Measurements from ENCODE around the gene PIGBOS1.
"Not testable (repeated sequence)": the region's sequence is repeated elsewhere in the genome, so short reads cannot be mapped to it uniquely, and the experiment has no call there.

Gene PIGBOS1

GRCh38 chr15:55290528-55291057 lies 28.3 kb downstream of the PIGBOS1 start:
- peak; percentile 31 for DNase-seq

- DNase-seq, result peak; percentile 31
Measured at GRCh38 chr15:55289746-55290527, 29.0 kb downstream of the PIGBOS1 start, which contains the start of gene RAB27A. TSS of gene RAB27A (minus strand) at chr15:55289813. CDS start at chr15:55234934, 54,879 bp downstream.

GRCh38 chr15:55289011-55289745 lies 29.7 kb downstream of the PIGBOS1 start:
- DNase-seq, result peak; percentile 15

GRCh38 chr15:55288006-55288717 lies 30.8 kb downstream of the PIGBOS1 start:
- DNase-seq, result no peak

GRCh38 chr15:55286442-55287189 lies 32.3 kb downstream of the PIGBOS1 start:
- DNase-seq, result not testable (repeated sequence)

GRCh38 chr15:55284426-55284825 lies 34.5 kb downstream of the PIGBOS1 start:
- no peak for DNase-seq

GRCh38 chr15:55283379-55284147 lies 35.4 kb downstream of the PIGBOS1 start:
- no peak for DNase-seq

GRCh38 chr15:55282284-55282833 lies 36.6 kb downstream of the PIGBOS1 start:
- DNase-seq, result no peak

- DNase-seq, result no peak
Measured at GRCh38 chr15:55281517-55282228, 37.2 kb downstream of the PIGBOS1 start.

- DNase-seq, result not testable (repeated sequence)
Measured at GRCh38 chr15:55280589-55280988, 38.3 kb downstream of the PIGBOS1 start.

- DNase-seq, result peak; percentile 1
Measured at GRCh38 chr15:55279746-55280351, 39.1 kb downstream of the PIGBOS1 start.

GRCh38 chr15:55279100-55279745 lies 39.7 kb downstream of the PIGBOS1 start:
- no peak for DNase-seq

- no peak for DNase-seq
Measured at GRCh38 chr15:55277715-55278114, 41.2 kb downstream of the PIGBOS1 start.

GRCh38 chr15:55277116-55277564 lies 41.8 kb downstream of the PIGBOS1 start:
- no peak for DNase-seq

- DNase-seq, result no peak
Measured at GRCh38 chr15:55276324-55276723, 42.6 kb downstream of the PIGBOS1 start.

- DNase-seq, result no peak
Measured at GRCh38 chr15:55270291-55270690, 48.6 kb downstream of the PIGBOS1 start.

GRCh38 chr15:55268176-55268695 lies 50.7 kb downstream of the PIGBOS1 start:
- DNase-seq, result no peak

GRCh38 chr15:55267401-55268175 lies 51.3 kb downstream of the PIGBOS1 start:
- no peak for DNase-seq
